GM10847 (cell line): Measurements from ENCODE around the gene CT47C1.

Experiments used
- POLR2A ChIP-seq: IDR thresholded peaks from 2 replicates; pipeline ENCODE4 v1.6.1; 2011; ENCODE audit not compliant: insufficient read length; ENCODE audit errors: extremely low read depth

The CT47C1 gene

DNA sequence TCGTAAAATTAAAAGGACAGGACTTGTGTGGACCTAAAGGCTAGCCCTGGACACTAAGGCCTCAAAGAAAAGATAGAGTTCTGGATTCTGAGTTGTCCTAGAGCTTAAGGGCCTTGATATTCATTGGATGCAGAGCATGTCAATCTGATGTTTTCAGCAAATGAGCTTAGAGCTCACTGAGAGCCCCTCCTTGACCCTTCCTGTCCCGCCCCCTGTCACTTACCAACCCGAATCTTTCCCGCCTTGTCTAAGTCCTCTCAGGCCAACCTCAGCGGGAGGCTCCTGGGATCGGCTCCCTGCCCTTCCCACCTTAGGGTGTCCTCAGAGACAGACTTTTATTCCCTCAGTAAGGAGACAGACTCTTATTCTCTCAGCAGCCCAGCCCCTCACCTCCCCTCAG is at the start of gene CT47C1:
Gene CT47C1, plus strand, starts transcription at position 250 of the 400 bp plus-strand sequence. CDS start 233 bp downstream, outside the sequence.
- TF ChIP-seq POLR2A = no peak

- TF ChIP-seq POLR2A = no peak
Observed at GRCh38 chrX:119025900-119026299, 46.9 kb upstream of the CT47C1 start.

DNA sequence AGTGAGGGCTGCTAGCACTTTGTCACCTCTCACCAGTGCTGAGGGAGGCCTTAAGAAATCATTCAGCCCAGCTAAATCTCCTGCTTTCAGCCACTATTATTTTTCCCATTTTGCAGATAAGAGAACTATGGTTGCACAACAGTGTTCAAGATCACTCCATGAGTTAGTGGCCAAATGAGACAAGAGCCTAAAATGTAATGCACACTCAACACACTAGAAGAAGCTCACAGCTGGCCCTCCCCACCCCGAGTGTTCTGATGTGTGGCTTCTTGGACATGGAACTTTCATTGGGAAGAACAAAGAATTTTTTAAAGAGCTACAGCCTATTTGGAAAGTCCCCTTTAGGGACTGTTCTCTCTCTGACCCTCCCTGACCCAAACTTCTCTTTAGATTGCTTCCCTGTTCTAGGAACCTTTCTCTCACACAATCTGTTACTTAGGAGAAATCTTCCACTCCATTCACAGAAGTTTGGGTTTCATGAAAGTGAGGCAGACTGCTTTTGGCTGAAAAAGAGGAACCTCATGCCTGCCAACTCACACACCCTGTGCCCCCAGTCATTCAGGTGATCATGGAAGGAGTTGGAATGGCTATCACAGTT is 44.0 kb upstream of the CT47C1 start:
- no peak for TF ChIP-seq POLR2A

DNA sequence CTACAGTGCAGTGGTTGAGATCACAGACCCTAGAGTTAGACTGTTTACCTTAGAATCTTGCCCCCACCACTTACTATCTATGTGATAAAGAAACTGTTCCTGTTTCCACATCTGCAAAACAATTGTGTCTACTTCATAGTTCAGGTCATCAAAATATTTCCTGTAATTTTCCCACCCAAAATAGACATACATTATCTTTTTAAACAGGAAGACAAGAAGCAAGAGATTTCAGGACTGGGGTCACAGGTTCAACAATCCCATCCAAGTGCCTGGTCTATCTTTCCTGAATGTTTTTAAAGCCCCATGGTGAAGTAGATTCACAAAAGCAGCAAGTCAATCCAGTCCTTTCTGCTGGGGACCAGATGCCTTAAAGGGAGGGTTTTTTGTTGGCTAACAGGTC is 41.8 kb upstream of the CT47C1 start:
- TF ChIP-seq POLR2A = no peak

GRCh38 chrX:119036107-119037029 is 36.4 kb upstream of the CT47C1 start:
- TF ChIP-seq POLR2A = no peak

GRCh38 chrX:119040432-119040831 is 32.4 kb upstream of the CT47C1 start:
- TF ChIP-seq POLR2A = no peak

DNA sequence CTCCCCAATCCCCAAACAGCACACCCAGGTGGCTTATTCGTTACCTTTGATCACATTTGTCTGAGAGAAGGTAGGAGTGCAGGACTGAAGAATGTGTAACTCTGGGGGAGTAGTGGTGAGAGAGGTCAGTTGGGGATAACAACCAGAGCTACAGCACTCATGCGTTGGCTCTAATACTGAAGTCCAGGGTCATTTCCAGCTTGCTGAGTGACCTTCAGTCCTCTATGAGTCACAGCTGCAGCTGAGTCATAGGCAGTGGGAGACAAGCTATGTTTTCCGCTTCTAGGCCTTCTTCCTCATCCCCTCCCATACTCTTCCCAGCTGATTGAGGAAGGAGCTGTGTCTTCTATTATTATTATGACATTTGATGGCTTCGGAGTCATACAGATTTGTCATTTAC is 31.6 kb upstream of the CT47C1 start:
- TF ChIP-seq POLR2A = no peak

GRCh38 chrX:119042040-119042439 is 30.8 kb upstream of the CT47C1 start:
- TF ChIP-seq POLR2A = no peak

DNA sequence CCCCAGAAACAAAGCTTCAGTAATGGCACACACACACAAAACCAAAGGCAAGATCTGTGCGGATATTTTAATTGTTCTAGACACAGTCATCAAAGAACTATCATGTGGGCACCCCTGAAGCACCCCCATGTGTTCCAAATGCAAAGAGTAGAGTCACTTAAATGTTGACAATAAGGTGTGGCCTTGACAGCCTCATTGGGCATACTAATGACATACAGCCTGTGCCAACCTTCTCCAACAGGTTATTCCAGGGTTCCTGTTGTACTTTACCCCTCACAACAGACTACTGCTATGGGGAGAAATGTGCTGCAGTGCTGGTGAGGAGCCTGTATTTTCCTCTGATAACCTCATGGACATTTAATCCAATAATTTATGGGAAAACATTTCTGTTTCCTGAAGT is 29.8 kb upstream of the CT47C1 start:
- TF ChIP-seq POLR2A = no peak

- TF ChIP-seq POLR2A = no peak
Observed at GRCh38 chrX:119045884-119046283, 26.9 kb upstream of the CT47C1 start.

GRCh38 chrX:119055687-119056086 is 17.1 kb upstream of the CT47C1 start:
- TF ChIP-seq POLR2A = no peak

- TF ChIP-seq POLR2A = no peak
Observed at GRCh38 chrX:119062750-119063374, 9.9 kb upstream of the CT47C1 start.

GRCh38 chrX:119063428-119063827 is 9.4 kb upstream of the CT47C1 start:
- no peak for TF ChIP-seq POLR2A

- no peak for TF ChIP-seq POLR2A
Observed at GRCh38 chrX:119067023-119067739, 5.6 kb upstream of the CT47C1 start.

- TF ChIP-seq POLR2A = no peak
Observed at GRCh38 chrX:119069128-119069527, 3.7 kb upstream of the CT47C1 start.
